ENCODE results near the gene NOM1.
"Not testable (repeated sequence)": the region's sequence is repeated elsewhere in the genome, so short reads cannot be mapped to it uniquely, and the experiment has no call there.

The NOM1 gene

GRCh38 chr7:156949541-156950380 lies at the start of gene NOM1:
Gene NOM1 (plus strand): TSS chr7:156949712. CDS start chr7:156949738, 26 bp downstream.
- peak; percentile 95 for DNase-seq

DNA sequence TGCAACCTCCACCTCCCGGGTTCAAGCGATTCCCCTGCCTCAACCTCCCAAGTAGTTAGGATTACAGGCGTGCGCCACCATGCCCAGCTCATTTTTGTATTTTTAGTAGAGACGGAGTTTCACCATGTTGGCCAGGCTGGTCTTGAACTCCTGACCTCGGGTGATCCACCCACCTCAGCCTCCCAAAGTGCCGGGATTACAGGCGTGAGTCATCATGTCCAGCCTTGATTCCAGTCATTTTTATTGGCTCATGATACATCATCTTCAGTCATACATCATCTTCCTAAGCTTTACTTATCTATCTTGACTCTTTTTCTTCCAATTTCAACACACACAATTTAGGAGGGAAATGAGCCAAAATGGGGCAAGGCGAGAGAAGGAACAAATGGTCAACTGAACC lies 49.4 kb upstream of the NOM1 start:
- DNase-seq = not testable (repeated sequence)

DNA sequence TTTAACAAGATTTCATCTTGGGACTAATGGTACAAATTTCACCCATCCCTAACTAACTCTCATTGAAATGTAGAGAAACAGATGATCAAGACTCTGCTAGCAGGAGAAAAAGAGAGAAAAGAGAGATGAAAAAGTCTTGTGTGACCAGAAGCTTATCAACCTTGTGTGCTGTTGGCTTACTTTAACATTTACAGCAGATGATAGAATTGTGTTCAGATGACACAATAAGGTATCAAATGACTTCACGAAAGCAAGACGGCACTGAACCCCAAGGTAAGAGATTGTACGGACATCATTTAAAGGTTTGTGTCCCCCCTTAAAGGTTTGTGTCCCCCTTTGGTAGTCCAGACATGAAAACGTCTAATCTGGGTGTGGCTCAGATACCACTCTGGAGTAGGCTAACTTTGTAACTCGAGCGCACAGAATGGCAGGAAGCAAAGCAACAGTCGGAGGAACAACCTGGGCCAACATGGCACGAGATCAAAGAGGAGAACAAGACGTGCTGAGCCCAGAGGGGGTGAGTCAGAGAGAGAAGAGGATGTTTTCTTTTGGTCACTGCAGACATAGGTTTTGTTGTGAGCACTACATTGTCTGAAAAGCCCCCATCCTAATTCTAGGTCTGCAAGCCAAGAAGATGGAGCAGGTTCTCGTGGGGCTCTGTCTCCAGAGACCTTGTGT lies 46.1 kb upstream of the NOM1 start:
- peak; percentile 40 for DNase-seq

DNA sequence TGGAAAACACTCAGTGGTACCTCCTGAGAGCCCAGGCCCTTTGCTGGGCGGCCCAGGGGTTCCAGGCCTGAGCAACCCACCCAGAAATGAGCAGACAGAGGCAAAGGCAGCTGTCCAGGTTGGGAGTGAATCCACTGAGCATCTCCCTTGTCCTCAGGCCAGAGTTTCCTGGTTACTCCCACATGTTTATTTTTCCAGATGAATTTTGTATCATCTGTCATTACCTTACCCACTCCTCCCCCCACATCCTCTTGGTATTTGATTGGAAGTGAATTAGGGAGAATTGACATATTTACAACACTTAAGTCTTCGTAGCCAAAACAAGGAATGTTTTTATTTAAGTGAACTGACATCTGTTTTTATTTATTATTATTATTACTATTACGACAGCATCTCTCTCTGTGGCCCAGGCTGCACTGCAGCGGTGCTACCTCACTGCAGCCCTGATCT lies 43.3 kb upstream of the NOM1 start:
- DNase-seq = no peak

- DNase-seq = no peak
These were observed 41.9 kb upstream of the NOM1 start for GRCh38 chr7:156907656-156908055.

- not testable (repeated sequence) for DNase-seq
These were observed 39.8 kb upstream of the NOM1 start for GRCh38 chr7:156909574-156910252.

DNA sequence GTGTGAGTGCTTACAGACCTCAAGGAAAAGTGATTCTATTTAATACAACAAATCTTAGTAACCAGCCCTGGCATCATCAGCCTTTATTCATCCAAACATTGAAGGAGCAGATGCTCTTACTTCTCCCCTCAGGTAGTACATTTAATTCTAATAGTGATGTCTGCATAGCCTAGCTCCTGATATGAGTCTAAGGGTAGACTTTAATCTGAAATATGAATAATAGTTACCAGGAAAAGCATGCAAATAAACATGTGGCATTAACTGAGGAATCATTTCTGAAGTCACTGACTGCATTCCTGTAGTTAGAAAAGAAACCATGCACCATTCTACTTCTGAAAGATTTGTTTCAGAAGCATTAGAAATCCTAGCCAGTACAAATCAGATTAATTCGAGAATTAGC lies 30.9 kb upstream of the NOM1 start:
- DNase-seq = no peak

DNA sequence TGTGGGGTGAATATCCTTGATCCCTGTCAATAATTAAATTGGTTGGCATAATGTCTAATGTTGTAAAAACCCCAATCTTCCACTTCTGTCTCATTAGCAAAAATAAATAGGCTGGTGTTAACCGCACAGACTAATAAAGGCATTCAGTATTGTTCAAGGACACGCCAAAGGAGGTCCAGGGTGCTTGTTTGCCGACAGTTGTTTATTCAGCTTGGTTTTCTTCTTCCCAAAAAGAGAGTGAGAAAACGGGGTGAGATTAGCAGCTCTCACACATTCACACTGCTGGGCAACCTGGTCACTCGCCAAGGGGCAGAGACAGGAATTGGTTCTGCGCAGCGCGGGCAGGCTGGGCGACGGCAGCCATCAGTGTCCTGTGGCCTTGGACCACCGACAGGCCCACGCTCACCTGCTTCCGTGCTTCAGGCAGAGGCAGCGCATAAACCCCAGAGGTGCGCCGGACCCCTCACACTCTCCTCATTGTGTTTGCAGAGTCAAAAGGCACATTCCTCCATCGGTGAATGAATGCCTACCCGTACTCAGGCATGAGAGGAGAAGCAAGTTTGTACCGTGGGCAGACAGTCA lies 30.3 kb upstream of the NOM1 start:
- DNase-seq = no peak

- no peak for DNase-seq
These were observed 29.4 kb upstream of the NOM1 start for GRCh38 chr7:156920076-156920475.

GRCh38 chr7:156920487-156921373 lies 28.8 kb upstream of the NOM1 start:
- not testable (repeated sequence) for DNase-seq

DNA sequence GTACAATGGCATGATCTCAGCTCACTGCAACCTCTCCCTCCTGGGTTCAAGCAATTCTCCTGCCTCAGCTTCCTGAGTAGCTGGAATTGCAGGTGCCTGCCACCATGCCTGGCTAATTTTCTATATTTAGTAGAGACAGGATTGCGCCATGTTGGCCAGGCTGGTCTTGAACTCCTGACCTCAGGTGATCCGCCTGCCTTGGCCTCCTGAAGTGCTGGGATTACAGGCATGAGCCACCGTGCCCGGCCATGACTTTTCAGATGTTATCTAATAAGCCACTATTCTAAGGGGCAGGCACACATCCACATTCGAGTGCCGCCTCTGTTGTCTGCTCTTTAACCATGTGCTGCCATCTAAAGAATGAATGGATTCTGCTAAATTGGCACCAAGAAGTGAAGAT lies 27.2 kb upstream of the NOM1 start:
- not testable (repeated sequence) for DNase-seq

DNA sequence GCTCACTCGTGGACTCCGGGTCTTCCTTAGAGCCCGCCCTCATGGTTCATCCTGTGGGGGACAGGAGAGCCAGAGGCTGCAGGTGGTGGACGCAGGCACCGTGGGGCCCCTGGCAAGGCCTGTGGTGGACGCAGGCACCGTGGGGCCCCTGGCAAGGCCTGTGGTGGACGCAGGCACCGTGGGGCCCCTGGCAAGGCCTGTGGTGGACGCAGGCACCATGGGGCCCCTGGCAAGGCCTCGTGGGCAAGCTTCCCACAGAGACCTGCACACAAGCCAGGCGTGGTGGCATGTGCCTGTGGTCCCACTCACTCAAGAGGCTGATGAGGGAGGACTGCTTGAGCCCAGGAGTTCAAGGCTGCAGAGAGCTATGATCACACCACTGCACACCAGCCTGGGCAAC lies 23.7 kb upstream of the NOM1 start:
- DNase-seq = not testable (repeated sequence)

DNA sequence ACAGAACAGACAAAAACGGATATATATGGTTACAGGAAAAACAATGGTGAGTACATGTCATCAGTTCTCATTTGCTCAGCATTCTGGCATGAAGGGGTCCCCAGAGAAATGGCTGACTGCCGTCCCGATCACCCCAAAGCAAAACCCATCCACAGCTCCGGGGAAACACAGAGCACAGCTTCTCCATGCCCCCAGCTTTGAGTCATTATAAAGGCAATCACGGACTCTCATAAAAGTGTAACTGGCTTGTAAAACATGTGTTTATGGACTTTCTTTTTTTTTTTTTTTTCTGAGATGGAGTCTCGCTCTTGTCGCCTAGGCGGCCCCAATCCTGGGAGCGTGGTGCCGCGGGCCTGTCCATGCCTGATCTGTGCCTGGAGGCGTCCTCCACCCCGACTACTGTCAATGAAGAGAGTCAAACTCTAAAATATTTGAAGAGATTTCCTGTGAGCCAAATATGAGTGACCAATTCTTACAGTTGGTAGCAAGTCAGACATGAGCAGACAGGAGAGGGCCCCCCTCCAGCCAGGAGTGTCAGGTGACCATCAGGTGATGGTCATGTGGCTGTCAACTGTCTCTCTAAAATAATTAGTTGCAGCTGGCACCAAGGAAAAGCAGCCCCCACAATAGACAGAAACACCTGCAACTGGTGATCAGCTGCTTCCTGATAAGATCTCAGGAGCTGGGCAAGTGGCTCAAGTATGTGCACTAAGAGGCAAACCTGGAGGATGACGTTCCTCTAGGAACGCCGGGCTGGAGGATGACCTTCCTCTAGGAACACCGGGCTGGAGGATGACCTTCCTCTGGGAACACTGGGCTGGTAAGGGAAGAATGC lies 21.7 kb upstream of the NOM1 start:
- DNase-seq = no peak

DNA sequence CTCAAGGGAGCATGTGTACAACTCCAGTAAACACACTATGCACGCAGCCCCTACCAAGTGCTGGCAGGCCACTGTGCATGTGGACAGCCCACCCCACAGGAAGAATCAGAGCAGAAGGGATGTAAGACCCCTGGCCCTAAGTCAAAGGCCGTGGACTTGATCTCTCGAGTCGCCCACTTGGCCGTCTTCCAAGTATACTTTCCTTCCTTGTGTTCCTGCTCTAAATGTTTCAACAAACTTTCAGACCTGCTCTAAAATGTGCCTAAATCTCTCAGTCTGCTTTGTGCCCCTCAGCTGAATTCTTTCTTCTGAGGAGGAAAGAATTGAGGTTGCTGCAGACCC lies 21.1 kb upstream of the NOM1 start:
- DNase-seq = no peak

GRCh38 chr7:156929789-156930539 lies 19.5 kb upstream of the NOM1 start:
- DNase-seq = peak; percentile 50

DNA sequence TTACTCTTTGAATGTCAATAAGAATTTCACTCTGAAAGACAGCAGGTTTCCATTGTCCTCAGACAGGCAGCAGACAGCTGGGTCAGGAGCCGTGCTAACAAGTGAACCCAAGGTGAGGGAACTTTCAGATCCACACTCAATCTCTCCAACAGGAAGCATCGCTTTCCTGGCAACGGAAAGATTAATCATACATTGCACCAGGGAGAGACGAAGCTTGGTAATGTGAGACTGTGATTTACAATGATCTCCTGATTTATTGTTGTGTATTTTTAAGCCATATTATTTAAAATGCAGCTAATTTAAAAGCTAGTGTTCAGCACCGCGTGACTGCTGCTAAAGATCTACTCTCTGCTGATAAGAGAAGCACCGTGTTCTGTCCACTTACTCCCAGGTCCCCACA lies 17.5 kb upstream of the NOM1 start:
- no peak for DNase-seq

- no peak for DNase-seq
These were observed 14.3 kb upstream of the NOM1 start for GRCh38 chr7:156935250-156935649.

- DNase-seq = not testable (repeated sequence)
These were observed 12.7 kb upstream of the NOM1 start for GRCh38 chr7:156936766-156937165.

DNA sequence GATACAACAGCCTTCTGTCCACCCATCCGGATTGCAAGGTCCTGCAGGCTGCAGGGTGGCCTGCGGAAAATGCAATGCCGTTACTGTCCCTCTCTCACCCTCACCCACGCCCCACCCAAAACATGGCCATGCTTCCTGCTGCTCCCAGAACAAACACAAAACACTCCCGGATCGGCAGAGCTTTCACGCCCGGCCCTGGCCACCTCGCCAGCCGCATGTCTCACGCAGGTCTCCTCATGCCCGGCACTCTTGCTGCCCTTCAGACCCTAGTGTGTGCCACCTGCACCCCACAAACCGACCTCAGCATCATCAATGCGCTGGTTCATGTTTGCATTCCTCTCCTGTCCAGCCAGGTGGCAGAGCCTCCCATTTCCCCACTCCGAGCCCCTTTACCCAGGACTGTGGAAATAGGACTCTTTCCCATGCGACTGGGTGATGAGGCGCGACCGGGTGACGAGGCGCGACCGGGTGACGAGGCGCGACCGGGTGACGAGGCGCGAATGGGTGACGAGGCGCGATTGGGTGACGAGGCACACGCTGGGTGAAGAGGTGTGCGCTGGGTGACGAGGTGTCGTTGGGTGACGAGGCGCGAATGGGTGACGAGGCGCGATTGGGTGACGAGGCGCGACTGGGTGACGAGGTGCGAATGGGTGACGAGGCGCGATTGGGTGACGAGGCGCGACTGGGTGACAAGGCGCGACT lies 8.9 kb upstream of the NOM1 start:
- no peak for DNase-seq
